A549 (cell line): ENCODE results near the gene FNDC7. TPM values are rescaled to one million over a fixed set of nuclear protein-coding genes. Genes with fewer than 3 reads are reported as not detected.
"Not testable (repeated sequence)": the region's sequence is repeated elsewhere in the genome, so short reads cannot be mapped to it uniquely, and the experiment has no call there.

ENCODE experiments used
- ATAC-seq, 2 experiments: fragments of 200-7000 bp in 1 of 2; fragments of >200 bp in 1 of 2; cut with Nextera tagmentation in 1 of 2; cut with Tn5 transposase in 1 of 2; 3 replicates each; pipeline versions ENCODE4 v1.8.0 to v1.9.1; 2018 to 2020; ENCODE audit warnings: mild to moderate bottlenecking in 1 of 2, moderate library complexity in 1 of 2
- CTCF ChIA-PET: fragments of 300-600 bp; sonication (Branson Sonifier 250); formaldehyde crosslinking; extraction: SDS; loops from one replicate; lab custom pipeline; 2021; ENCODE audit warnings: antibody characterized with exemption, inconsistent platforms; lab: Yijun Ruan, JAX
- POLR2A ChIA-PET: fragments of 350-600 bp; formaldehyde crosslinking; extraction: SDS; loops from one replicate; lab custom pipeline; 2021; ENCODE audit warnings: antibody characterized with exemption, inconsistent platforms; lab: Yijun Ruan, JAX
- DNase-seq, 2 experiments: peaks; one replicate each; pipeline versions ENCODE4 v3.0.0 to v3.0.0-alpha.2; 2011 to 2016; ENCODE audit warnings: low read depth in 1 of 2, low spot score in 1 of 2
- FAIRE-seq: peaks from 2 replicates; lab custom pipeline; 2011; peaks lifted over from hg19 to GRCh38; lab: Jason Lieb, UNC
- H3K27ac ChIP-seq, 2 experiments: fragments of >200 bp; sonication (Bioruptor Twin); formaldehyde crosslinking; 3 replicates each; pipeline ENCODE4 v1.5.1; 2016 to 2017
- H3K4me1 ChIP-seq: fragments of >200 bp; sonication (Bioruptor Twin); formaldehyde crosslinking; 3 replicates; pipeline ENCODE4 v1.6.1; 2016
- H3K4me2 ChIP-seq: fragments of >200 bp; sonication (Bioruptor Twin); formaldehyde crosslinking; 3 replicates; pipeline ENCODE4 v1.6.1; 2016
- H3K4me3 ChIP-seq: fragments of >200 bp; sonication (Bioruptor Twin); formaldehyde crosslinking; 3 replicates; pipeline ENCODE4 v1.5.1; 2016
- H3K9me3 ChIP-seq: fragments of >200 bp; sonication (Bioruptor Twin); formaldehyde crosslinking; 3 replicates; pipeline ENCODE4 v1.6.1; 2016
- BCL3 ChIP-seq: fragments of >200 bp; sonication (Bioruptor Twin); formaldehyde crosslinking; IDR thresholded peaks from 3 replicates; pipeline ENCODE4 v1.6.1; 2016
- CBX8 ChIP-seq: fragments of 200-600 bp; sonication (generic); IDR thresholded peaks from 2 replicates; pipeline ENCODE4 v1.6.1; 2016
- EHF ChIP-seq: fragments of 250-450 bp; sonication (Bioruptor Pico); IDR thresholded peaks from 2 replicates; pipeline ENCODE4 v1.5.0; 2020; ENCODE audit warnings: mild to moderate bottlenecking
- EHMT2 ChIP-seq: fragments of 200-600 bp; sonication (generic); IDR thresholded peaks from 2 replicates; pipeline ENCODE4 v1.6.1; 2016; ENCODE audit warnings: antibody characterized with exemption, low read depth, mild to moderate bottlenecking, moderate library complexity
- EP300 ChIP-seq, 2 experiments: fragments of >200 bp; sonication (Bioruptor Twin); formaldehyde crosslinking; IDR thresholded peaks; 2 replicates in 1 of 2; 3 replicates in 1 of 2; pipeline ENCODE4 v1.6.1; 2016 to 2017
- ESRRA ChIP-seq: fragments of 150-350 bp; IDR thresholded peaks from 2 replicates; pipeline ENCODE4 v1.6.1; 2014; ENCODE audit warnings: mild to moderate bottlenecking, low read length, borderline replicate concordance
- GATA3 ChIP-seq: IDR thresholded peaks from 2 replicates; pipeline ENCODE4 v1.6.1; 2012; ENCODE audit warnings: borderline replicate concordance
- HOXA7 ChIP-seq: fragments of 250-450 bp; sonication (Bioruptor Pico); IDR thresholded peaks from 2 replicates; pipeline ENCODE4 v1.5.0; 2020; ENCODE audit warnings: mild to moderate bottlenecking, moderate library complexity
- HOXB13 ChIP-seq: fragments of 250-450 bp; sonication (Bioruptor Pico); IDR thresholded peaks from 2 replicates; pipeline ENCODE4 v1.5.0; 2020; ENCODE audit warnings: low read depth, mild to moderate bottlenecking, moderate library complexity
- JUNB ChIP-seq: fragments of >200 bp; sonication (Bioruptor Twin); formaldehyde crosslinking; IDR thresholded peaks from 2 replicates; pipeline ENCODE4 v1.6.1; 2016
- KDM5A ChIP-seq: fragments of 200-600 bp; sonication (generic); IDR thresholded peaks from 2 replicates; pipeline ENCODE4 v1.6.1; 2016; ENCODE audit warnings: antibody characterized with exemption, mild to moderate bottlenecking
- NFE2L2 ChIP-seq: fragments of 150-350 bp; conservative IDR thresholded peaks from 2 replicates; pipeline ENCODE4 v1.6.1; 2014; ENCODE audit warnings: low read length
- PHF8 ChIP-seq: fragments of 200-600 bp; sonication (generic); IDR thresholded peaks from 2 replicates; pipeline ENCODE4 v1.6.1; 2016; ENCODE audit warnings: low read depth, mild to moderate bottlenecking, antibody characterized with exemption, moderate library complexity, borderline replicate concordance
- POLR2AphosphoS2 ChIP-seq: conservative IDR thresholded peaks from 2 replicates; pipeline ENCODE4 v1.6.1; 2012; ENCODE audit warnings: low read length, improper control_type of control experiment, inconsistent platforms
- RAD21 ChIP-seq, 2 experiments: fragments of >200 bp in 1 of 2; sonication (Bioruptor Twin) in 1 of 2; formaldehyde crosslinking in 1 of 2; IDR thresholded peaks in 1 of 2; conservative IDR thresholded peaks in 1 of 2; 2 replicates in 1 of 2; 3 replicates in 1 of 2; pipeline ENCODE4 v1.6.1; 2012 to 2018; ENCODE audit warnings: inconsistent platforms in 1 of 2
- RNF2 ChIP-seq: fragments of 200-600 bp; sonication (generic); IDR thresholded peaks from 2 replicates; pipeline ENCODE4 v1.6.1; 2016; ENCODE audit warnings: low read depth, mild to moderate bottlenecking, antibody characterized with exemption, moderate library complexity, borderline replicate concordance
- ZFP36 ChIP-seq: fragments of 450-650 bp; IDR thresholded peaks from 2 replicates; pipeline ENCODE4 v1.6.1; 2014; ENCODE audit warnings: borderline replicate concordance; ENCODE audit not compliant: partially characterized antibody
- ZNF302 ChIP-seq: fragments of 250-450 bp; sonication (Bioruptor Pico); IDR thresholded peaks from 2 replicates; pipeline ENCODE4 v1.9.0; 2021; ENCODE audit warnings: inconsistent platforms, mild to moderate bottlenecking, moderate library complexity
- WGBS: methylation state at CpG from one replicate; pipeline ENCODE4 v1.1.6; 2017; ENCODE audit errors: missing lambda C conversion rate; 5-methylcytosine and 5-hydroxymethylcytosine counted together
- polyA plus RNA-seq, 4 experiments: library from polyadenylated mRNA; depleted of rRNA in 3 of 4; stranded (reverse); fragments of >200 nt; fragmentation: RNase III in 1 of 4; extraction: RNeasy Plus Mini Kit Qiagen cat#74134 plus additional on column Dnase treatment in 1 of 4; gene quantifications; 2 replicates in 3 of 4; 3 replicates in 1 of 4; pipeline ENCODE4 v1.2.3, GENCODE V29; 2011 to 2017
- TF ChIP-seq, protein P1 (sequence below): fragments of 150-350 bp; IDR thresholded peaks from 2 replicates; pipeline ENCODE4 v1.6.1; 2014; ENCODE audit warnings: low read depth, mild to moderate bottlenecking, low read length
- TF ChIP-seq, protein P2 (sequence below): fragments of >200 bp; sonication (Bioruptor Twin); formaldehyde crosslinking; IDR thresholded peaks from 2 replicates; pipeline ENCODE4 v1.6.1; 2016
- TF ChIP-seq, protein P3 (sequence below): fragments of 250-450 bp; sonication (Bioruptor Pico); IDR thresholded peaks from 2 replicates; pipeline ENCODE4 v1.5.0; 2020; ENCODE audit warnings: low read depth, mild to moderate bottlenecking, moderate library complexity
- TF ChIP-seq, protein P4 (sequence below): IDR thresholded peaks from 2 replicates; pipeline ENCODE4 v1.6.1; 2012

Gene FNDC7
- polyA plus RNA-seq, 2 of the 4 experiments (the other 2 are of a cell fraction): not detected

DNA sequence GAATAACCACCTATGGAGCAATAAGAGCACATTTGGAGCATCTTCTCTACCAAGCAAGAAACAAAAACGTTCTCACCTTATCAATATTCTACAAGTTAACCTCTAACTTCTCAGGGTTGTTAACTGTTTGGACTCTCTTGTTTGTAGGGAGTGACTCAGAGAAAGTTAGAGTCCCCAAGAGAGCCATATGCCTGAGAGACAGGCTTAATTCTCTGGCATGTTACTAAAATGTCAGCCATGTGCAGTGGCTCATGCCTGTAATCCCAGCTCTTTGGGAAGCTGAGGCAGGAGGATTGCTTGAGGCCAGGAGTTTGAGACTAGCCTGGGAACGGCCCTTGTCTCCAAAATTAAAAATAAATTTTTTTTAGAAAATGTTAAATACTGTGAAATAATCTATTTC is 47.6 kb upstream of the FNDC7 start:
- CTCF ChIA-PET: no interaction called here
- WGBS: 40% methylated on average over 2 of the region's 2 CpGs
- no peak for ATAC-seq
- TF ChIP-seq HOXA7 (CRISPR knock-in tag) (no peak), RAD21 (conservative IDR thresholded peaks at IDR 0.05 in 1 of 2, IDR thresholded peaks at IDR 0.05 in 1 of 2) (no peak), RNF2 (no peak), EHMT2 (no peak), ZNF302 (CRISPR knock-in tag) (no peak)
- TF ChIP-seq, protein P1, sequence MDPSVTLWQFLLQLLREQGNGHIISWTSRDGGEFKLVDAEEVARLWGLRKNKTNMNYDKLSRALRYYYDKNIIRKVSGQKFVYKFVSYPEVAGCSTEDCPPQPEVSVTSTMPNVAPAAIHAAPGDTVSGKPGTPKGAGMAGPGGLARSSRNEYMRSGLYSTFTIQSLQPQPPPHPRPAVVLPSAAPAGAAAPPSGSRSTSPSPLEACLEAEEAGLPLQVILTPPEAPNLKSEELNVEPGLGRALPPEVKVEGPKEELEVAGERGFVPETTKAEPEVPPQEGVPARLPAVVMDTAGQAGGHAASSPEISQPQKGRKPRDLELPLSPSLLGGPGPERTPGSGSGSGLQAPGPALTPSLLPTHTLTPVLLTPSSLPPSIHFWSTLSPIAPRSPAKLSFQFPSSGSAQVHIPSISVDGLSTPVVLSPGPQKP: no peak
- TF ChIP-seq, protein P2, sequence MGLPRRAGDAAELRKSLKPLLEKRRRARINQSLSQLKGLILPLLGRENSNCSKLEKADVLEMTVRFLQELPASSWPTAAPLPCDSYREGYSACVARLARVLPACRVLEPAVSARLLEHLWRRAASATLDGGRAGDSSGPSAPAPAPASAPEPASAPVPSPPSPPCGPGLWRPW: no peak
- POLR2A ChIA-PET: no interaction called here
- no peak for DNase-seq
- no peak for FAIRE-seq
- H3K4me2 ChIP-seq: no peak overlapping the region
- H3K27ac ChIP-seq: no peak overlapping the region
- no peak overlapping the region for H3K4me3 ChIP-seq
- H3K9me3 ChIP-seq: no peaks in the 10 kb centered on the region
- H3K4me1 ChIP-seq: 0 out of 3 replicates have a peak, but pooled peaks cover 3% of the 10 kb centered on the region

DNA sequence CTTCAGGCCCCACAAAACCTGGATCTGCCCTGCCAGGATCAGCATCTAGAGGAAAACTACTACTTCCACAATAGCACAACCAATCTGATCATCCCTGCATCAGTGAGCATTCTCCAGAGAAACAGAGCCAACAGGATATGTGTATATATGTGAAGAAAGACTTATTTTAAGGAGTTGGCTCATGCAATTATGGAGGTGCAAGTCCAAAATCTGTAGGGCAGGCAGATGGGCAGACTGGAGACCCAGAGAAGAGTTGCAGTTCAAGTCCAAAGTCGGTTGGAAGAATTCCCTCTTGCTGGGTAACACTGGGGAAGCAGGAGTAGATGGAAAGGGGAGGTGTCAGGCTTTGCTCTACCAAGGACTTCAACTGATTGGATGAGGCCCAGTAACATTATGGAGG is 46.9 kb upstream of the FNDC7 start:
- no peaks in the 10 kb centered on the region for H3K9me3 ChIP-seq
- H3K4me1 ChIP-seq: 0 out of 3 replicates have a peak, but pooled peaks cover 3% of the 10 kb centered on the region
- FAIRE-seq (no peak), ATAC-seq (no peak), DNase-seq (no peak)
- no peak overlapping the region for H3K4me3 ChIP-seq
- H3K27ac ChIP-seq: no peak overlapping the region
- TF ChIP-seq, protein P3, sequence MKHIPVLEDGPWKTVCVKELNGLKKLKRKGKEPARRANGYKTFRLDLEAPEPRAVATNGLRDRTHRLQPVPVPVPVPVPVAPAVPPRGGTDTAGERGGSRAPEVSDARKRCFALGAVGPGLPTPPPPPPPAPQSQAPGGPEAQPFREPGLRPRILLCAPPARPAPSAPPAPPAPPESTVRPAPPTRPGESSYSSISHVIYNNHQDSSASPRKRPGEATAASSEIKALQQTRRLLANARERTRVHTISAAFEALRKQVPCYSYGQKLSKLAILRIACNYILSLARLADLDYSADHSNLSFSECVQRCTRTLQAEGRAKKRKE (CRISPR knock-in tag): no peak
- TF ChIP-seq BCL3 (no peak), KDM5A (no peak), NFE2L2 (no peak), EP300 (IDR thresholded peaks at IDR 0.05) (no peak)
- TF ChIP-seq, protein P4, sequence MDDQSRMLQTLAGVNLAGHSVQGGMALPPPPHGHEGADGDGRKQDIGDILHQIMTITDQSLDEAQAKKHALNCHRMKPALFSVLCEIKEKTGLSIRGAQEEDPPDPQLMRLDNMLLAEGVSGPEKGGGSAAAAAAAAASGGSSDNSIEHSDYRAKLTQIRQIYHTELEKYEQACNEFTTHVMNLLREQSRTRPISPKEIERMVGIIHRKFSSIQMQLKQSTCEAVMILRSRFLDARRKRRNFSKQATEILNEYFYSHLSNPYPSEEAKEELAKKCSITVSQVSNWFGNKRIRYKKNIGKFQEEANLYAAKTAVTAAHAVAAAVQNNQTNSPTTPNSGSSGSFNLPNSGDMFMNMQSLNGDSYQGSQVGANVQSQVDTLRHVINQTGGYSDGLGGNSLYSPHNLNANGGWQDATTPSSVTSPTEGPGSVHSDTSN: no peak
- no peak overlapping the region for H3K4me2 ChIP-seq
- POLR2A ChIA-PET: no interaction called here
- WGBS: 14% methylated on average over 1 of the region's 1 CpG
- CTCF ChIA-PET: no interaction called here

DNA sequence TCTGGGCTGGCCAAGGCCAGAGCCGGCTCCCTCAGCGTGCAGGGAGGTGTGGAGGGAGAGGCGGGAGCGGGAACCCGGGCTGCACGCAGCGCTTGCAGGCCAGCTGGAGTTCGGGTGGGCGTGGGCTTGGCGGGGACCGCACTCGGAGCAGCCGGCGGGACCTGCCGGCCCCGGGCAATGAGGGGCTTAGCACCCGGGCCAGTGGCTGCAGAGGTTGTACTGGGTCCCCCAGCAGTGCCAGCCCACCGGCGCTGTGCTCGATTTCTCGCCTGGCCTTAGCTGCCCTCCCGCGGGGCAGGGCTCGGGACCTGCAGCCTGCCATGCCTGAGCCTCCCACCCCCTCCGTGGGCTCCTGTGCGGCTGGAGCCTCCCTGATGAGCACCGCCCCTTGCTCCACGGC is 45.3 kb upstream of the FNDC7 start:
- DNase-seq, H3K9me3 ChIP-seq, ATAC-seq, CTCF ChIA-PET, H3K27ac ChIP-seq, POLR2A ChIA-PET, H3K4me2 ChIP-seq, FAIRE-seq, H3K4me3 ChIP-seq, H3K4me1 ChIP-seq: not testable (repeated sequence)
- WGBS: 94% methylated on average over 12 of the region's 28 CpGs

- no peak overlapping the region for H3K4me2 ChIP-seq
- ATAC-seq: no peak
- no peaks in the 10 kb centered on the region for H3K4me1 ChIP-seq
- ChIA-PET CTCF (no interaction called here), POLR2A (no interaction called here)
- no peak for FAIRE-seq
- DNase-seq: no peak
- H3K9me3 ChIP-seq: no peaks in the 10 kb centered on the region
- H3K4me3 ChIP-seq: no peak overlapping the region
- H3K27ac ChIP-seq: no peak overlapping the region
- TF ChIP-seq HOXA7 (CRISPR knock-in tag) (no peak), GATA3 (no peak), ZFP36 (no peak), HOXB13 (CRISPR knock-in tag) (no peak), JUNB (no peak), CBX8 (no peak), NFE2L2 (no peak), EHMT2 (no peak), PHF8 (no peak), EHF (no peak), POLR2AphosphoS2 (no peak), ESRRA (no peak)
- TF ChIP-seq, protein P4: no peak
- TF ChIP-seq, protein P1: no peak
Measured at GRCh38 chr1:108668777-108669176, 43.9 kb upstream of the FNDC7 start.
